Liver (tissue), 9 donors: ENCODE data around the gene ITFG1. TPM values are rescaled to one million over a fixed set of nuclear protein-coding genes. Genes with fewer than 3 reads are reported as not detected.
"Not testable (repeated sequence)": the region's sequence is repeated elsewhere in the genome, so short reads cannot be mapped to it uniquely, and the experiment has no call there.

Experiments used
- DNase-seq: peaks from one replicate; pipeline ENCODE4 v3.0.0-alpha.2; 2017; ENCODE audit warnings: low spot score
- H3K27ac ChIP-seq, 2 donors: one replicate each; pipeline ENCODE4 v1.7.0; 2013; ENCODE audit warnings: inconsistent platforms in 2 of 2, low read length in 2 of 2, control low read depth in 1 of 2, low read depth in 1 of 2, mild to moderate bottlenecking in 1 of 2
- H3K27me3 ChIP-seq, 4 donors: one replicate each; pipeline versions ENCODE4 v1.6.1 to v1.7.0; 2013; ENCODE audit warnings: low read length in 3 of 4, inconsistent platforms in 1 of 4, mild to moderate bottlenecking in 1 of 4, moderate library complexity in 1 of 4; ENCODE audit not compliant: control insufficient read depth in 4 of 4, insufficient read depth in 4 of 4
- H3K36me3 ChIP-seq, 4 donors: one replicate each; pipeline versions ENCODE4 v1.6.1 to v1.7.0; 2013; ENCODE audit warnings: low read length in 3 of 4, mild to moderate bottlenecking in 3 of 4, low read depth in 1 of 4, moderate library complexity in 1 of 4; ENCODE audit not compliant: control insufficient read depth in 4 of 4, insufficient read depth in 3 of 4
- H3K4me1 ChIP-seq, 4 donors: one replicate each; pipeline versions ENCODE4 v1.6.1 to v1.7.0; 2013; ENCODE audit warnings: low read length in 3 of 4, mild to moderate bottlenecking in 3 of 4, moderate library complexity in 1 of 4; ENCODE audit not compliant: control insufficient read depth in 4 of 4, insufficient read depth in 4 of 4
- H3K4me3 ChIP-seq, 3 donors: one replicate each; pipeline versions ENCODE4 v1.6.1 to v1.7.0; 2013; ENCODE audit warnings: low read length in 3 of 3, control low read depth in 1 of 3, low read depth in 1 of 3, mild to moderate bottlenecking in 1 of 3
- H3K9ac ChIP-seq, 2 donors: one replicate each; pipeline ENCODE4 v1.7.0; 2013; ENCODE audit warnings: low read length in 2 of 2, mild to moderate bottlenecking in 2 of 2, moderate library complexity in 2 of 2, control low read depth in 1 of 2, low read depth in 1 of 2
- H3K9me3 ChIP-seq, 4 donors: one replicate each; pipeline versions ENCODE4 v1.6.1 to v1.7.0; 2013; ENCODE audit warnings: low read length in 3 of 4; ENCODE audit not compliant: control insufficient read depth in 4 of 4
- ATF3 ChIP-seq: IDR thresholded peaks from 2 replicates; pipeline ENCODE4 v1.6.1; 2016; ENCODE audit warnings: antibody characterized with exemption
- GABPA ChIP-seq, 2 donors: IDR thresholded peaks in 1 of 2; conservative IDR thresholded peaks in 1 of 2; 2 replicates each; pipeline ENCODE4 v1.6.1; 2016; ENCODE audit warnings: antibody characterized with exemption in 2 of 2, mild to moderate bottlenecking in 1 of 2, moderate library complexity in 1 of 2
- HNF4A ChIP-seq, 2 donors: conservative IDR thresholded peaks; 2 replicates each; pipeline ENCODE4 v1.6.1; 2016; ENCODE audit warnings: antibody characterized with exemption in 2 of 2, mild to moderate bottlenecking in 2 of 2
- HNF4G ChIP-seq: IDR thresholded peaks from 2 replicates; pipeline ENCODE4 v1.6.1; 2016; ENCODE audit warnings: antibody characterized with exemption
- MAX ChIP-seq: IDR thresholded peaks from 2 replicates; pipeline ENCODE4 v1.6.1; 2016; ENCODE audit warnings: antibody characterized with exemption
- NR2F2 ChIP-seq: IDR thresholded peaks from 2 replicates; pipeline ENCODE4 v1.6.1; 2016; ENCODE audit warnings: antibody characterized with exemption
- REST ChIP-seq: IDR thresholded peaks from 2 replicates; pipeline ENCODE4 v1.6.1; 2016; ENCODE audit warnings: antibody characterized with exemption, mild to moderate bottlenecking
- RXRA ChIP-seq, 2 donors: IDR thresholded peaks; 2 replicates each; pipeline ENCODE4 v1.6.1; 2017 to 2018; ENCODE audit warnings: antibody characterized with exemption in 2 of 2, mild to moderate bottlenecking in 1 of 2
- ZBTB33 ChIP-seq: IDR thresholded peaks from 2 replicates; pipeline ENCODE4 v1.6.1; 2016; ENCODE audit warnings: antibody characterized with exemption
- WGBS: extraction: QIAGEN DNeasy Blood & Tissue Kit; methylation state at CpG from one replicate; pipeline ENCODE4 v1.1.7; 2013; 5-methylcytosine and 5-hydroxymethylcytosine counted together
- polyA plus RNA-seq, 2 donors: library from polyadenylated mRNA; stranded (reverse) in 1 of 2; unstranded in 1 of 2; fragments of 200-250 nt in 1 of 2; fragments of >200 nt in 1 of 2; fragmentation: Nextera tagmentation in 1 of 2; extraction: Ambion mirVana in 1 of 2; gene quantifications; one replicate each; pipeline versions ENCODE4 v1.2.1 to v1.2.3, GENCODE V29; 2013 to 2015
- total RNA-seq, 2 donors: library from RNA; depleted of rRNA; stranded (reverse); fragments of >200 nt; gene quantifications; one replicate each; pipeline ENCODE4 v1.2.3, GENCODE V29; 2014
- donor health status: healthy.
- donor health status: healthy.
- donor health status: healthy.
- donor health status: healthy.
- donor health status: healthy.

Gene ITFG1
- total and polyA plus RNA-seq, 4 donors = 31.1 to 51.0 (median 36.5) TPM

- H3K27ac ChIP-seq = no peak overlapping the region
- DNase-seq = no peak
- no peak overlapping the region for H3K9ac ChIP-seq
- H3K4me1 ChIP-seq = no peaks in the 10 kb centered on the region
- H3K9me3 ChIP-seq = no peaks in the 10 kb centered on the region
- no peak for TF ChIP-seq HNF4G
- no peak for TF ChIP-seq NR2F2
- TF ChIP-seq RXRA (IDR thresholded peaks at IDR 0.05) = no peak
- no peak for TF ChIP-seq GABPA (IDR thresholded peaks at IDR 0.05 in 1 of 2, conservative IDR thresholded peaks at IDR 0.05 in 1 of 2)
- TF ChIP-seq ZBTB33 = no peak
- TF ChIP-seq REST = no peak
- no peak for TF ChIP-seq ATF3
- TF ChIP-seq MAX = no peak
- H3K27me3 ChIP-seq = no peaks in the 10 kb centered on the region
- 57% methylated on average over 1 of the region's 1 CpG for WGBS
- H3K36me3 ChIP-seq = peaks cover 0 to 2% (median 0%) of the 10 kb centered on the region in 4 donors
- H3K4me3 ChIP-seq = no peak overlapping the region
Measured at GRCh38 chr16:47475786-47476185, 14.9 kb upstream of the ITFG1 start.

GRCh38 chr16:47473792-47474191, 12.9 kb upstream of the ITFG1 start:
- WGBS = 61% methylated on average over 3 of the region's 3 CpGs
- Histone ChIP-seq H3K36me3 (no peaks in the 10 kb centered on the region), H3K4me3 (no peak overlapping the region), H3K9me3 (no peaks in the 10 kb centered on the region), H3K27me3 (no peaks in the 10 kb centered on the region), H3K4me1 (no peaks in the 10 kb centered on the region), H3K27ac (no peak overlapping the region), H3K9ac (no peak overlapping the region)
- no peak for DNase-seq
- TF ChIP-seq HNF4A (conservative IDR thresholded peaks at IDR 0.05) = peak in 1 of 2 donors; percentile 8
- no peak for TF ChIP-seq REST
- no peak for TF ChIP-seq ZBTB33

- H3K9ac ChIP-seq, H3K27ac ChIP-seq, H3K27me3 ChIP-seq, H3K4me3 ChIP-seq, H3K36me3 ChIP-seq, H3K4me1 ChIP-seq, DNase-seq, H3K9me3 ChIP-seq: not testable (repeated sequence)
- 92% methylated on average over 2 of the region's 2 CpGs for WGBS
Measured at GRCh38 chr16:47473004-47473403, 12.1 kb upstream of the ITFG1 start.
